Kasumi-1 (cell line): ENCODE data around the gene URB1.
"Not testable (repeated sequence)": the region's sequence is repeated elsewhere in the genome, so short reads cannot be mapped to it uniquely, and the experiment has no call there.

Source experiments
- DNase-seq, 2 experiments: peaks; one replicate each; lab custom pipeline; 2025; lab: John Stamatoyannopoulos, UW

Gene URB1

DNA sequence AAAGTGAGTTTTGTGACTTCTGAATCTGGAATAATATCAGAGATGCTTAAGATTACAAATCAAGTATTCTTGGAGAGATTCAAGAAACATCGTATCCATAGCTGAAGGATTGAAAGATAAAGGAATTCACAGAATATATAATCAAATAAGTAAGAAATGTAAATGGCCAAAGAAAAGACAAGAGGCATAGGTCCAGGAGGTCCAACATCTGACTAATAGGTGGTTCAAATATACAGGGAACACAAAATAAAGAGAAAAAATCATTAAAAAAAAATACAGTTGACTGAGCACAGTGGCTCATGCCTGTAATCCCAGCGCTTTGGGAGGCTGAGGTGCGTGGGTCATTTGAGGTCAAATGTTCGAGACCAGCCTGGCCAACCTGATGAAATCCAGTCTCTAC is 107.3 kb downstream of the URB1 start:
- no peak for DNase-seq

DNA sequence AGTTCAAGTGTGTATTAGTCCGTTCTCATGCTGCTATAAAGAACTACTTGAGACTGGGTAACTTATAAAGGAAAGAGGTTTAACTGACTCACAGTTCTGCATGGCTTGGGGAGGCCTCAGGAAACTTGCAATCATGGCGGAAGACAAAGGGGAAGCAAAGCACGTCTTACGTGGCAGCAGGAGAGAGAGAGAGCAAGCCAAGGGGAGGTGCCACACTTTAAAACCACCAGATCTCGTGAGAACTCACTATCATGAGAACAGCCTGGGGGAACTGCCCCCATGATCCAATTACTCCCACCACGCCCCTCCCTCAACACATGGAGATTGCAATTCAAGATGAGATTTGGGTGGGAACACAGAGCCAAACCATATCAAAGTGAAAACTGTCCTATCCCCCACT is 109.8 kb downstream of the URB1 start:
- no peak for DNase-seq

DNA sequence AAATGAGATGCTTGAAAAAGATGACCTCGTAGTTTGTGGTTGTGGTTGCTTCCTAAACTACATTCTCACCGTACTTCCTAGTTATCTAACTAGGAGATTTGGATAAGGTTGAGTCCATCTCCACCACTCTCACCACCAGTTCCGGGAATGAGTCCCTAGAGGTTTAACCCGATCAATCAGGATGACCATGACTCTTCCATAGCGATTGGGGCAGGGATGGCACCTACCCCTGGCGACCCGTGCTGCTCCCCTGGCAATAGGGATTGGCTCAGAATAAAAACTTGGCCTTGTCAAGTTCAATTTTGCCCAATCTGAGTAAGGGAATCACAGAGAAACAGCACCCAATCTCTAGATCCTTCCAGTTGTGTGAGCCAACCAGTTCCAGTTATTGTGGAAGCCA is 111.3 kb downstream of the URB1 start:
- DNase-seq = no peak

DNA sequence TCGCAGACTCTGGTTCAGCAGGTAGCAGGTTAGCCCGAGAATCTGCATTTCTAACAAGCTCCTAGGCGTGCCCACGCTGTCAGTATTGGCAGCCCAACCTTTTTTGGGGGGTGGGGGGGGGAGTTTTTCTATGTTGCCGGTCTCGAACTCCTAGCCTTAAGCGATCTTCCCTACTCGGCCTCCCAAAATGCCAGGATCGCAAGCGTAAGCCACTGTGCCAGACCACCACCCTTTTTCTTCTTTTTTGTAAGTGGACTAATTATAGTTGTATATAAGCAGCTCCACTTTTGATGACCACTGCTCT is 113.5 kb downstream of the URB1 start:
- DNase-seq = no peak

DNA sequence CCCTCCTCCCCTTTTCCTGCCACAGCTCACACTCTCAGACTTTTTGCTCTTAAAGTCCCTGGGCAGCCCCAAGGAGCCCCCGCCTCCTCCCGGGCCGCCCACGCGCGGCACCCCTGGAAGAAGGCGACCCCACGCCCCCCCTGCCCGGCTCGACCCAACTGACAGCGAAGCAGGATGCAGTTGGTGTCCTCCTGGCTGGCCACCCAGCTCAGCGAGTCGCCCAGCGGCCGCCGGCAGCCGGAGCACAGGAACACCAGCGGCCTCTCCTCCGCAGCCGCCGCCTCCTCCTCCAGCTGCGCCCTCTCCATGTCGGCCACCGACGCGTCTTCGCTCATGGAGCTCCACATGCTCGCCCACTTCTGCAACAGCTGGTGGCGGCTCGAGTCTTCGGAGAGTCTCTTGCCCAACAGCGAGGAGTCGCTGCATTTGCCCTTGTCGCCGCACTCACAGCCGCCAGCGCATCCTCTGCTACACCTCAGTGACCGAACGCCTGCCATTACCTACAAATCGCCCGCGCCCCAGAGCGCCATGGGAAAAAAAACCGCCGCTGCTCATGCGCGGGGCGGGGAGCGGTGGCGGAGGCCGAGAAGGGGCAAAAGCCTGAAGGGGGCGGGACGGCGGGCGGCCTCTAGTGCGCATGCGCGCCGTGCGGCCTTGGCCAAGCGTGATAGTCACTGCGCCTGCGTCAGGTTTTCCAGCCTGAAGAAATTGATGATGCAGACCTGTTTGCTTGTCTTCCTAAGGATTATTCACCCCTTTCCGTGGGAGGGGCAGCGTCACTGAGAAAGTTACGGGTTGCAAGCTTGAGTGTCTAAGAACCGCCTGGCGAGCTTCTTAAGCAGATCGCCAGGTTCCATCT is 114.1 kb downstream of the URB1 start, which contains the start of gene MIS18A:
TSS of gene MIS18A (minus strand) at position 532 of the 859 bp plus-strand sequence. CDS start at position 497, 35 bp downstream.
- peak; percentile 80 to 89 for DNase-seq

DNA sequence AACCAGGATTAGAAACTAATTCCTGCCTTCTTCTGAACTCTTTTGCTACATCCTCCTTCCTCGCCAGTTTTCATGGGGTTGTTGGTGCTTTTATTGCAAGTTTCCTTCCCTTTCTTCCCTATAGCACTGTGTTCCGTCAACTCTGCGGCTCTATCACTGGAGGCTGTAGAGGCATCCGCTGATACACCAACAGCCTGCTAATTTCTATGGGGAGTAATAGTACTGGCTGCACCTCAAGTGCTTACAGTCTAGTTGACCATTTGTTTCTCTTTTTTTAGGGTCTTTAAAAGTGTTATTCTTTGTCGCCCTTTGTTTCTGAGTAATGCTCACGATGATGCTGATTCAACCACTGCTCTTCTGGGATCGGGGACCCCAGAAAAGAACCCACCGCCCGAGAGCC is 114.7 kb downstream of the URB1 start:
- peak; percentile 37 to 43 for DNase-seq

DNA sequence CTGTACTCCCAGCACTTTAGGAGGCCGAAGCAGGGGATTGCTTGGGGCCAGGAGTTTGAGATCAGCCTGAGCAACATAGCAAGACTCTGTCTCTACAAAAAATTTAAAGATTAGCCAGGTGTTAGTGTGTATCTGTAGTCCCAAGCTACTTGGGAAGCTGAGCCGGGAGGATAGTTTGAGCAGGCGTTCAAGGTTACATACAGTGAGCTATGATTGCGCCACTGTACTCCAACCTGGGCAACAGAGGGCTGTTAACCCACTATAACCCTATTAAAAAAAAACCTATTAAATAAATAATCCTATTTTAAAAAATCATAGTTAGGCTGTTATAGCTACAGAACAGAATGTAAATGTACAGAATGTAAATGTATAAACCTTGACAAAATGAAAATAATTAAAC is 116.1 kb downstream of the URB1 start:
- DNase-seq = no peak

DNA sequence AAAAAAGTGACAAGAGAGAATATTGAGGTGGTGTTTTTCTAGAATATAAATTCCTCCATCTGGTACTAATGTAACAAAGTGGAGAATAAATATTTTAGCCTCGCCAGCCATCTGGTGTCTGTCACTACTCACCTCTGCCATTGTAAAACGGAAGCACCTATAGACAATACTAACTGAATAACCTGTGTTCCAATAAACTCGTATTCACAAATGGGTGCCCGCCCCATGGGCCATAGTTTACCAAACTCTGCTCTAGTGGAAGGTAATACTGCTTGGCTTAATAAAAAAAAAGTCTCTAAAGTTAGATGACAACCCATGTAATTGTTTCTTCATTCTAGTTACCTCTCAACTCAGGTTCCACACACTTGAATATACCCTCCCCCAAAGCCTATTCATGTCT is 122.1 kb downstream of the URB1 start:
- no peak for DNase-seq

DNA sequence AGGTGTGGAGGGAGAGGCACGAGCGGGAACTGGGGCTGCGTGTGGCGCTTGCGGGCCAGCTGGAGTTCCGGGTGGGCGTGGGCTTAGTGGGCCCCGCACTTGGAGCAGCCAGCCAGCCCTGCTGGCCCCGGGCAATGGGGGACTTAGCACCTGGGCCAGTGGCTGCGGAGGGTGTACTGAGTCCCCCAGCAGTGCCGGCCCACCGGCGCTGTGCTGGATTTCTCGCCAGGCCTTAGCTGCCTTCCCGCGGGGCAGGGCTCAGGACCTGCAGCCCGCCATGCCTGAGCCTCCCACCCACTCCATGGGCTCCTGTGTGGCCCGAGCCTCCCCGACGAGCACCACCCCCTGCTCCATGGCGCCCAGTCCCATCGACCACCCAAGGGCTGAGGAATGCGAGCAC is 127.5 kb downstream of the URB1 start:
- not testable (repeated sequence) for DNase-seq

DNA sequence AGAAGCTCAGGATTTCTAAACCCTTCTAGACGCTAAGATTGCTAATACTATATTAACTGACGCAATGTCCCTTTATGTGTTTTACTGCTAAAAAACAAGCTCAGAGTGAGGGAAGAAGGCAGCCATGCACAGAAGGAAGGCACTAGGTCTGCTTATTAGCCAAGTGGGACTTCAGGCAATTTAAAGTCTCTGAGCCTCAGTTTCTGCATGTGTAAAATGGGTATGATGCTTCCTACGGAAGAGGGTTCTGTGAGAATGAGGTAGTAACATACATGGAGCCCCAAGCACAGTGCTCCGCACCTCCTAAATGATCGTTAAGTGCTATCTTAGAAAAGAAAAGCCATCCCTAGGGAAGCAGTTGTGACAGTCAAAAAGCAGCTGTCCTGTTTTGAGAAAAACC is 130.9 kb downstream of the URB1 start:
- DNase-seq = no peak
